CD14-positive monocyte (primary cell): ENCODE measurements around the gene SLC6A6. TPM values are rescaled to one million over a fixed set of nuclear protein-coding genes. Genes with fewer than 3 reads are reported as not detected.

ENCODE experiments used
- DNase-seq, 3 donors: peaks; one replicate each; pipeline ENCODE4 v3.0.0-alpha.2; 2011 to 2022
- H2AFZ ChIP-seq: 2 replicates; pipeline ENCODE4 v1.6.0; 2012; ENCODE audit warnings: mild to moderate bottlenecking, low read depth, low read length, inconsistent platforms; ENCODE audit not compliant: insufficient read depth, poor library complexity, severe bottlenecking
- H3K27ac ChIP-seq, 2 donors: 1 replicate in 1 of 2; 2 replicates in 1 of 2; pipeline ENCODE4 v1.5.1; 2012 to 2013; ENCODE audit warnings: low read length in 2 of 2, control low read depth in 1 of 2, inconsistent platforms in 1 of 2, low read depth in 1 of 2, mild to moderate bottlenecking in 1 of 2
- H3K27me3 ChIP-seq, 2 donors: one replicate each; pipeline versions ENCODE4 v1.6.0 to v1.6.1; 2011 to 2013; ENCODE audit warnings: low read length in 2 of 2; ENCODE audit not compliant: control insufficient read depth in 2 of 2, insufficient read depth in 2 of 2
- H3K36me3 ChIP-seq, 2 donors: replicated peaks in 1 of 2; 1 replicate in 1 of 2; 2 replicates in 1 of 2; pipeline versions ENCODE4 v1.5.1 to v1.6.1; 2012 to 2013; ENCODE audit warnings: low read length in 2 of 2, control low read depth in 1 of 2, inconsistent platforms in 1 of 2, mild to moderate bottlenecking in 1 of 2; ENCODE audit not compliant: insufficient read depth in 2 of 2, control insufficient read depth in 1 of 2
- H3K4me1 ChIP-seq, 2 donors: 1 replicate in 1 of 2; 2 replicates in 1 of 2; pipeline versions ENCODE4 v1.5.1 to v1.6.1; 2012 to 2013; ENCODE audit warnings: low read length in 2 of 2, control low read depth in 1 of 2, inconsistent platforms in 1 of 2, mild to moderate bottlenecking in 1 of 2, moderate library complexity in 1 of 2; ENCODE audit not compliant: insufficient read depth in 2 of 2, control insufficient read depth in 1 of 2
- H3K4me2 ChIP-seq: replicated peaks from 2 replicates; pipeline ENCODE3; 2012; ENCODE audit warnings: low read length, moderate library complexity, mild to moderate bottlenecking; ENCODE audit not compliant: poor library complexity, severe bottlenecking; ENCODE audit errors: extremely low read depth
- H3K4me3 ChIP-seq, 3 experiments: fragments of 200-600 bp in 1 of 3; sonication (generic) in 1 of 3; replicated peaks in 1 of 3; 1 replicate in 2 of 3; 2 replicates in 1 of 3; pipeline ENCODE4 v1.5.1; 2011 to 2013; ENCODE audit warnings: low read length in 3 of 3, mild to moderate bottlenecking in 3 of 3, control low read depth in 2 of 3, low read depth in 2 of 3, inconsistent platforms in 1 of 3, moderate library complexity in 1 of 3
- H3K79me2 ChIP-seq: 2 replicates; pipeline ENCODE4 v1.6.0; 2012; ENCODE audit warnings: mild to moderate bottlenecking, control low read depth, inconsistent platforms, low read length, moderate library complexity; ENCODE audit not compliant: insufficient read depth
- H3K9ac ChIP-seq: 2 replicates; pipeline ENCODE4 v1.6.0; 2017; ENCODE audit warnings: low read length, mild to moderate bottlenecking; ENCODE audit not compliant: insufficient read depth, poor library complexity, severe bottlenecking
- H3K9me3 ChIP-seq, 2 donors: replicated peaks in 1 of 2; 1 replicate in 1 of 2; 2 replicates in 1 of 2; pipeline versions ENCODE4 v1.5.1 to v1.6.1; 2012 to 2013; ENCODE audit warnings: low read length in 2 of 2, control low read depth in 1 of 2; ENCODE audit not compliant: control insufficient read depth in 1 of 2, insufficient read depth in 1 of 2
- H4K20me1 ChIP-seq: 2 replicates; pipeline ENCODE4 v1.6.0; 2012; ENCODE audit warnings: mild to moderate bottlenecking, low read length, control low read depth, moderate library complexity; ENCODE audit not compliant: insufficient read depth
- H3K27ac Mint-ChIP-seq, 7 donors: one replicate each; pipeline ENCODE4 v1.8.0; 2020; ENCODE audit warnings: mild to moderate bottlenecking in 7 of 7, mixed read lengths in 7 of 7, moderate library complexity in 6 of 7, inconsistent platforms in 2 of 7
- H3K27me3 Mint-ChIP-seq, 3 donors: one replicate each; pipeline ENCODE4 v1.8.0; 2021 to 2022; ENCODE audit warnings: low read depth in 3 of 3, mild to moderate bottlenecking in 3 of 3, mixed read lengths in 3 of 3, moderate library complexity in 3 of 3, inconsistent platforms in 1 of 3
- H3K36me3 Mint-ChIP-seq, 2 donors: one replicate each; pipeline ENCODE4 v1.8.0; 2020; ENCODE audit warnings: mixed read lengths in 2 of 2, inconsistent platforms in 1 of 2, mild to moderate bottlenecking in 1 of 2
- H3K4me1 Mint-ChIP-seq: one replicate; pipeline ENCODE4 v1.8.0; 2020; ENCODE audit warnings: mild to moderate bottlenecking, mixed read lengths
- H3K4me3 Mint-ChIP-seq, 2 donors: one replicate each; pipeline ENCODE4 v1.8.0; 2020; ENCODE audit warnings: mild to moderate bottlenecking in 2 of 2, mixed read lengths in 2 of 2, moderate library complexity in 1 of 2
- H3K9me3 Mint-ChIP-seq, 7 donors: one replicate each; pipeline ENCODE4 v1.8.0; 2020 to 2022; ENCODE audit warnings: mixed read lengths in 7 of 7, mild to moderate bottlenecking in 6 of 7, moderate library complexity in 6 of 7, inconsistent platforms in 2 of 7
- WGBS: methylation state at CpG from one replicate; pipeline ENCODE4 v1.1.5; 2013; ENCODE audit warnings: missing lambda C conversion rate; ENCODE audit not compliant: insufficient coverage; 5-methylcytosine and 5-hydroxymethylcytosine counted together
- intact Hi-C, 2 donors: fragments of 100-400 bp; cut with micrococcal nuclease; formaldehyde crosslinking; loops; one replicate each; pipeline versions ENCODE4 v1.15.0 to v1.15.1; 2023
- polyA plus RNA-seq, 3 donors: library from polyadenylated mRNA; depleted of rRNA in 1 of 3; unstranded in 2 of 3; stranded (reverse) in 1 of 3; fragments of 300-500 nt in 2 of 3; fragments of >200 nt in 1 of 3; fragmentation: Illumina TruSeq in 2 of 3; gene quantifications; 1 replicate in 2 of 3; 2 replicates in 1 of 3; pipeline ENCODE4 v1.2.3, GENCODE V29; 2012 to 2021
- TF ChIP-seq, protein P1 (sequence below): fragments of 200-600 bp; IDR thresholded peaks from one replicate; pipeline ENCODE4 v1.8.0; 2022; ENCODE audit warnings: antibody characterized with exemption, mild to moderate bottlenecking

The SLC6A6 gene
- polyA plus RNA-seq, 3 donors = 18.4 to 136 (median 24.5) TPM

DNA sequence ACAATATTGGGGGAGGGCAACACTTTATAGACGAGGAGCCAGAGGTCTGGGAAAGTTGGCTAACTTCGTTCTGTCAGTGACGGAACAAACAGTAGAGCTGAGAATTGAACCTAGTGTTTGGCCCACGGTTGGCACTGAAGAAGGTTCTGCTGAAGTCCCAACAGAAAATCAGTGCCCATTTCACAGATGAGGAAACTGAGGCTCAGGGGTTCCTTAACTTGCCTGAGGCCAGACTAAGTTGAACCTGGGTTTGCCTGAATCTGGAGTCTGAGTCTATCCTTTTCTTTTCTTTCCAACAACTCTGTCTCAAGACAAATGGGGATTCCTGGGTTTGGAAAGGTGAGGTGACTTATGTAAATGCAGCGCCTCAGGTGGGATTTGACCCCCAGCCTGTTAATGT, 55.1 kb downstream of the SLC6A6 start:
- WGBS = 92% methylated on average over 5 of the region's 5 CpGs

DNA sequence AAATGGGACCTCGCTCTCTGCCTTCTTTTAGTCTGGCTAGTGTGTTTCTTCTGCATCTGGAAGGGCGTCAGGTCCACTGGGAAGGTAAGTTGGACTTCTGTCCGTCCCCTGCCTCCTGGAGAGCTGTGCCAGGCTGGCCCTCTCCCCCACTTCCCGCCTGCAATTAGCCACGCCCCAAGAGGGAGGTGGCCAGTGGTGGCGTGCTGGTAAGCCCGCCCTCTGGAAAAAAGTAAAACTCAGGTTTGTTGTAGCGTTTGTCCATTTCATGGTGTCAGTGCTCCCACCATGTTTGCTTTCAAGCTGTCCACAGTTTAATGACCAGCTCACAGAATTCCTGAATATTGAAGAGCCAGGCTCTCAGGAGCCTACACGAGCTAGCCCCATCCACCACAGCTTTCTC, 55.6 kb downstream of the SLC6A6 start:
- peaks cover 95 to 99% of the 10 kb centered on the region in 2 donors for H3K36me3 Mint-ChIP-seq
- peaks cover 99 to 100% of the 10 kb centered on the region in 2 donors for H3K36me3 ChIP-seq
- 93% methylated on average over 5 of the region's 9 CpGs for WGBS

More for the DNA sequence above, 55.1 kb downstream of the SLC6A6 start:
- Histone ChIP-seq H4K20me1 (peaks cover 98% of the 10 kb centered on the region), H3K9me3 (no peaks in the 10 kb centered on the region), H2AFZ (no peak overlapping the region), H3K27ac (peak overlapping the region in 1 of 2 donors; percentile 50), H3K9ac (no peak overlapping the region), H3K4me1 (no peaks in the 10 kb centered on the region), H3K79me2 (no peaks in the 10 kb centered on the region), H3K36me3 (peaks cover 99 to 100% of the 10 kb centered on the region in 2 donors), H3K4me3 (no peak overlapping the region), H3K27me3 (no peaks in the 10 kb centered on the region), H3K4me2 (no peak overlapping the region)
- no peak for DNase-seq
- Mint-ChIP-seq H3K4me3 (no peak overlapping the region), H3K27me3 (peaks cover 0 to 2% (median 2%) of the 10 kb centered on the region in 3 donors), H3K9me3 (no peaks in the 10 kb centered on the region), H3K4me1 (peaks cover 16% of the 10 kb centered on the region), H3K27ac (peak overlapping the region in 2 of 7 donors; percentile 83 to 85), H3K36me3 (peaks cover 94 to 99% of the 10 kb centered on the region in 2 donors)
- TF ChIP-seq, protein P1, sequence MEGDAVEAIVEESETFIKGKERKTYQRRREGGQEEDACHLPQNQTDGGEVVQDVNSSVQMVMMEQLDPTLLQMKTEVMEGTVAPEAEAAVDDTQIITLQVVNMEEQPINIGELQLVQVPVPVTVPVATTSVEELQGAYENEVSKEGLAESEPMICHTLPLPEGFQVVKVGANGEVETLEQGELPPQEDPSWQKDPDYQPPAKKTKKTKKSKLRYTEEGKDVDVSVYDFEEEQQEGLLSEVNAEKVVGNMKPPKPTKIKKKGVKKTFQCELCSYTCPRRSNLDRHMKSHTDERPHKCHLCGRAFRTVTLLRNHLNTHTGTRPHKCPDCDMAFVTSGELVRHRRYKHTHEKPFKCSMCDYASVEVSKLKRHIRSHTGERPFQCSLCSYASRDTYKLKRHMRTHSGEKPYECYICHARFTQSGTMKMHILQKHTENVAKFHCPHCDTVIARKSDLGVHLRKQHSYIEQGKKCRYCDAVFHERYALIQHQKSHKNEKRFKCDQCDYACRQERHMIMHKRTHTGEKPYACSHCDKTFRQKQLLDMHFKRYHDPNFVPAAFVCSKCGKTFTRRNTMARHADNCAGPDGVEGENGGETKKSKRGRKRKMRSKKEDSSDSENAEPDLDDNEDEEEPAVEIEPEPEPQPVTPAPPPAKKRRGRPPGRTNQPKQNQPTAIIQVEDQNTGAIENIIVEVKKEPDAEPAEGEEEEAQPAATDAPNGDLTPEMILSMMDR = no peak
- intact Hi-C loops = no loop called here

More for the DNA sequence above, 55.6 kb downstream of the SLC6A6 start:
- Mint-ChIP-seq H3K4me3 (no peak overlapping the region), H3K27me3 (peaks cover 0 to 2% (median 2%) of the 10 kb centered on the region in 3 donors), H3K4me1 (peaks cover 14% of the 10 kb centered on the region), H3K27ac (peak overlapping the region in 6 of 7 donors; percentile 30 to 83 (median 60)), H3K9me3 (no peaks in the 10 kb centered on the region)
- H3K4me1 ChIP-seq = no peaks in the 10 kb centered on the region
- DNase-seq = no peak
- intact Hi-C loops = no loop called here
- TF ChIP-seq, protein P1 = no peak
- peak overlapping the region in 1 of 2 donors; percentile 50 for H3K27ac ChIP-seq
- no peak overlapping the region for H2AFZ ChIP-seq
- no peaks in the 10 kb centered on the region for H3K27me3 ChIP-seq
- H4K20me1 ChIP-seq = peaks cover 98% of the 10 kb centered on the region
- H3K4me2 ChIP-seq = no peak overlapping the region
- no peak overlapping the region for H3K4me3 ChIP-seq
- no peaks in the 10 kb centered on the region for H3K79me2 ChIP-seq
- H3K9ac ChIP-seq = no peak overlapping the region
- H3K9me3 ChIP-seq = no peaks in the 10 kb centered on the region
